Naive thymus-derived CD4-positive, alpha-beta T cell (primary cell): ENCODE results near the gene CLIP2. TPM values are rescaled to one million over a fixed set of nuclear protein-coding genes. Genes with fewer than 3 reads are reported as not detected.
"Not testable (repeated sequence)": the region's sequence is repeated elsewhere in the genome, so short reads cannot be mapped to it uniquely, and the experiment has no call there.

ENCODE experiments used
- ATAC-seq: fragments of 150-1000 bp; cut with Tn5 transposase; 2 replicates; pipeline ENCODE4 v1.10.0; 2021; ENCODE audit warnings: mild to moderate bottlenecking, moderate library complexity
- CTCF ChIA-PET: fragments of 350-600 bp; sonication (Branson Sonifier 250); formaldehyde crosslinking; loops from one replicate; lab custom pipeline; 2021; ENCODE audit warnings: antibody characterized with exemption; lab: Charles Lee
- POLR2A ChIA-PET: fragments of 350-600 bp; sonication (Branson Sonifier 250); formaldehyde crosslinking; loops from one replicate; lab custom pipeline; 2021; ENCODE audit warnings: antibody characterized with exemption, inconsistent platforms; lab: Charles Lee
- DNase-seq, 9 donors: peaks; one replicate each; pipeline versions ENCODE4 v3.0.0 to v3.0.0-alpha.2; 2020 to 2022; ENCODE audit warnings: mixed read lengths in 1 of 9
- H3K27ac ChIP-seq: one replicate; pipeline ENCODE4 v1.7.0; 2013; ENCODE audit warnings: mild to moderate bottlenecking, low read depth, low read length, moderate library complexity
- H3K27me3 ChIP-seq, 2 donors: one replicate each; pipeline ENCODE4 v1.7.0; 2013; ENCODE audit warnings: low read length in 2 of 2, mild to moderate bottlenecking in 2 of 2, moderate library complexity in 2 of 2; ENCODE audit not compliant: control insufficient read depth in 2 of 2, insufficient read depth in 2 of 2
- H3K36me3 ChIP-seq, 3 experiments: 1 replicate in 2 of 3; 2 replicates in 1 of 3; pipeline ENCODE4 v1.7.0; 2013; ENCODE audit warnings: low read length in 3 of 3, mild to moderate bottlenecking in 3 of 3, moderate library complexity in 1 of 3; ENCODE audit not compliant: insufficient read depth in 3 of 3, control insufficient read depth in 2 of 3
- H3K4me1 ChIP-seq, 2 donors: one replicate each; pipeline ENCODE4 v1.7.0; 2013; ENCODE audit warnings: low read length in 2 of 2, mild to moderate bottlenecking in 2 of 2, moderate library complexity in 1 of 2; ENCODE audit not compliant: control insufficient read depth in 2 of 2, insufficient read depth in 2 of 2
- H3K4me3 ChIP-seq: 2 replicates; pipeline ENCODE4 v1.7.0; 2013; ENCODE audit warnings: mild to moderate bottlenecking, low read length
- H3K9me3 ChIP-seq, 3 experiments: 1 replicate in 2 of 3; 2 replicates in 1 of 3; pipeline ENCODE4 v1.7.0; 2013; ENCODE audit warnings: low read length in 3 of 3; ENCODE audit not compliant: control insufficient read depth in 2 of 3
- H3K27ac Mint-ChIP-seq, 9 donors: one replicate each; pipeline ENCODE4 v1.8.0; 2020 to 2022; ENCODE audit warnings: mixed read lengths in 9 of 9, mild to moderate bottlenecking in 8 of 9, moderate library complexity in 5 of 9, inconsistent platforms in 2 of 9
- H3K27me3 Mint-ChIP-seq, 5 donors: one replicate each; pipeline ENCODE4 v1.8.0; 2021 to 2022; ENCODE audit warnings: mixed read lengths in 5 of 5, mild to moderate bottlenecking in 1 of 5
- H3K36me3 Mint-ChIP-seq, 5 donors: one replicate each; pipeline ENCODE4 v1.8.0; 2020 to 2022; ENCODE audit warnings: mixed read lengths in 5 of 5, mild to moderate bottlenecking in 3 of 5, inconsistent platforms in 1 of 5
- H3K4me1 Mint-ChIP-seq, 7 donors: one replicate each; pipeline ENCODE4 v1.8.0; 2020 to 2022; ENCODE audit warnings: mixed read lengths in 7 of 7, mild to moderate bottlenecking in 3 of 7, inconsistent platforms in 1 of 7
- H3K4me3 Mint-ChIP-seq, 10 donors: one replicate each; pipeline ENCODE4 v1.8.0; 2020 to 2022; ENCODE audit warnings: mild to moderate bottlenecking in 10 of 10, mixed read lengths in 10 of 10, moderate library complexity in 6 of 10, inconsistent platforms in 2 of 10
- H3K9me3 Mint-ChIP-seq, 11 donors: one replicate each; pipeline ENCODE4 v1.8.0; 2020 to 2022; ENCODE audit warnings: mixed read lengths in 11 of 11, mild to moderate bottlenecking in 4 of 11, inconsistent platforms in 1 of 11, moderate library complexity in 1 of 11
- intact Hi-C, 2 donors: fragments of 100-400 bp; cut with micrococcal nuclease; formaldehyde crosslinking; loops; one replicate each; pipeline ENCODE4 v1.15.1; 2023
- polyA plus RNA-seq, 2 donors: library from polyadenylated mRNA; unstranded; fragments of 300-500 nt; fragmentation: Illumina TruSeq; gene quantifications; one replicate each; pipeline ENCODE4 v1.2.3, GENCODE V29; 2021
- total RNA-seq, 6 experiments: library from RNA in 5 of 6; stranded (reverse) in 5 of 6; gene quantifications; 1 replicate in 5 of 6; 2 replicates in 1 of 6; pipeline ENCODE4 v1.2.3 and lab custom pipeline; 2021 to 2026

CLIP2 gene
- total and polyA plus RNA-seq, 7 experiments from 2014 or later: 0.02 to 11.4 (median 2.9) TPM

DNA sequence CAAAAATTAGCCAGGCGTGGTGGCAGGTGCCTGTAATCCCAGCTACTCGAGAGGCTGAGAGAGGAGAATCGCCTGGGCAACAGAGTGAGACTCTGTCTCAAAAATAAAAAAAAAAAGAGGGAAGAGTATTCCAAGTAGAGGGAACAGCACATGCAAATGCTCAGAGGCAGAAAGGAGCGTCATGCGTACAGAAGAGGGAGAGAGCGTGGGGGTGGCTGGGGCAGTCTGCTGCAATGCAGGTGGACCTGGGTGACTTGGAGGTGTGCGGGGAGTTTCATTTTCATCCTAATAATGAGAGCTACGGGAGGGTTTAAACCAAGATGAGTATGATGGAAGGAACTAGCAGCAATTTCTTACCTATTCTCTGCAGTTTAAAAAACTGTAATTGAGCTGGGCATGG lies 28.8 kb downstream of the CLIP2 start:
- DNase-seq (no peak), ATAC-seq (no peak)
- intact Hi-C loops: no loop called here
- Histone ChIP-seq H3K36me3 (no peaks in the 10 kb centered on the region), H3K9me3 (no peaks in the 10 kb centered on the region), H3K4me3 (no peak overlapping the region), H3K27ac (no peak overlapping the region), H3K27me3 (no peaks in the 10 kb centered on the region), H3K4me1 (no peaks in the 10 kb centered on the region)
- H3K27ac Mint-ChIP-seq: no peak overlapping the region
- peaks cover 0 to 5% (median 0%) of the 10 kb centered on the region in 7 donors for H3K4me1 Mint-ChIP-seq
- no peaks in the 10 kb centered on the region for H3K27me3 Mint-ChIP-seq
- H3K9me3 Mint-ChIP-seq: no peaks in the 10 kb centered on the region
- no peaks in the 10 kb centered on the region for H3K36me3 Mint-ChIP-seq
- POLR2A ChIA-PET: no interaction called here
- CTCF ChIA-PET: interaction anchor here (0.6 kb wide), 1 partner anchor 411 kb away, joined by 3 read pairs; no protein-coding TSS in a partner anchor
- no peak overlapping the region for H3K4me3 Mint-ChIP-seq

DNA sequence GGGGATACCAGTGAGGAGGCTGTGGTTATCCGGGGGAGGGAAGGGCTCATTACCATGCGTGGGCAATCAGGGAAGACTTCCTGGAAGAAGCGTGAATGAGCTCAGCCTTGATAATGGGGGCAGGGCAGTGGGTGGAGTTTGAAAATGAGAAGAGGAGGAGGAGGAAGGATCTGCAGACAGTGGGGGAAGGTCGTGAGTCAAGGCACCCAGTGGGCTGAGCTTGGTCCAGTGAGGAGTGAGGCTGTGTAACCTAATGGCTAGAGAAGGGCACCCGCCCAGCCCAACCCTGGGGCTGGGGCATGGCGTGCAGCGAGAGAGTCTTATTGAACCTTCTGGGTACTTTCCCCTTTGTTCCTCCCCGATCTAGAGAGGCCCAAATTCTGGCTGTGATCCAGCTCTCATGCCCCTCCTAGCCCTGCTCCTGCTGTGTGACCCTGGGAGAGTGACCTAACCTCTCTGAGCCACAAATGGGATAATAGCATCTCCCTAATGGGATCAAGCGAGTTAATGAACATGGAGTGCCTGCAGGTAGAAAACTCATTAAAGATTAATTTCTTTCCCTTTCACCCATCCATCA lies 31.5 kb downstream of the CLIP2 start:
- no peaks in the 10 kb centered on the region for H3K9me3 Mint-ChIP-seq
- no peak for DNase-seq
- no peaks in the 10 kb centered on the region for H3K27me3 ChIP-seq
- H3K27me3 Mint-ChIP-seq: no peaks in the 10 kb centered on the region
- no peak overlapping the region for H3K4me3 ChIP-seq
- H3K4me1 ChIP-seq: no peaks in the 10 kb centered on the region
- no peak overlapping the region for H3K4me3 Mint-ChIP-seq
- H3K4me1 Mint-ChIP-seq: peaks cover 0 to 5% (median 0%) of the 10 kb centered on the region in 7 donors
- intact Hi-C loops: no loop called here
- ChIA-PET CTCF (no interaction called here), POLR2A (interaction anchor here (0.6 kb wide), 1 partner anchor 365 kb away, joined by 5 read pairs; no protein-coding TSS in a partner anchor)
- H3K9me3 ChIP-seq: no peaks in the 10 kb centered on the region
- no peaks in the 10 kb centered on the region for H3K36me3 ChIP-seq
- no peak for ATAC-seq
- no peaks in the 10 kb centered on the region for H3K36me3 Mint-ChIP-seq
- no peak overlapping the region for H3K27ac Mint-ChIP-seq
- H3K27ac ChIP-seq: no peak overlapping the region

- H3K4me1 Mint-ChIP-seq, H3K36me3 Mint-ChIP-seq, H3K27ac Mint-ChIP-seq, intact Hi-C loops, H3K9me3 ChIP-seq, H3K27me3 Mint-ChIP-seq, H3K27me3 ChIP-seq, H3K4me1 ChIP-seq, H3K4me3 ChIP-seq, CTCF ChIA-PET, H3K27ac ChIP-seq, DNase-seq, H3K9me3 Mint-ChIP-seq, H3K36me3 ChIP-seq, POLR2A ChIA-PET, ATAC-seq, H3K4me3 Mint-ChIP-seq: not testable (repeated sequence)
Measured at GRCh38 chr7:74322892-74323291, 33.7 kb downstream of the CLIP2 start.

DNA sequence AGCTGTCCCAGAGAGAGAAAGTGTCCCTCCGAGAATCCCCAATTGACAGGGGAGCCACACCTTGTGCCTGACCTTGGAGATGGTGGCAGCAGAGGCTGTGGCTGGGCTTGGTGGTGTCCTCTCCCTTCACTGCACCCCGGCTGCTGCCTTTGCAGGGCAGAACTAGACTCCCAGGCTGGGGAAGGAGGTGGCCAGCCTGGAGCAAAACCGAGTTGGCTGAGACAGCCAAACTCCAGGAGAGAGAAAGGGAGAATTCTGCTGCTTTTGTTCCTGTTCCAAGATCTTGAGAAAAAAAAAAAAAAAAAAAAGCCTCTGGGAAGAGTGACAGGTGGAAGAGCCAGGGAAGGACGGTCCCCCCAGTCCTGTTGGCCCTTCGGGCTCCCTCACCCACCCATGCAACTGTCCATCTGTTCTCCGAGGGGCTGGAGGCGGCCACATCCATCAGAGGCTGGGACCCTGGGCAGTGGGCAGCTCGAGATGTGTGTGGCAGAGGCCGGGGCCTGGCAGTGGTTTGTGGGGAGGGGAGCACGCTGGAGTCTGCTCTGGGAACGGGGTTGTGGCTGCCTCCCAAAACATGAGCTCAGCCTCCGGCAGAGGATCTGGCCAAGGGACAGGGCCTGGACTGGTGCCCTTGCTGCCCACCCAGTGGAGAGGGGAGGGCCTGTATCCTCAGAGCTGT lies 35.5 kb downstream of the CLIP2 start:
- Mint-ChIP-seq H3K4me1 (peaks cover 0 to 3% (median 0%) of the 10 kb centered on the region in 7 donors), H3K27ac (no peak overlapping the region), H3K4me3 (no peak overlapping the region), H3K27me3 (no peaks in the 10 kb centered on the region), H3K36me3 (no peaks in the 10 kb centered on the region), H3K9me3 (no peaks in the 10 kb centered on the region)
- POLR2A ChIA-PET: no interaction called here
- H3K27ac ChIP-seq: no peak overlapping the region
- DNase-seq (no peak), ATAC-seq (no peak)
- H3K4me3 ChIP-seq: no peak overlapping the region
- intact Hi-C loops: no loop called here
- CTCF ChIA-PET: interaction anchor here (0.6 kb wide), 1 partner anchor 895 kb away, joined by 3 read pairs; no protein-coding TSS in a partner anchor
- no peaks in the 10 kb centered on the region for H3K27me3 ChIP-seq
- H3K36me3 ChIP-seq: no peaks in the 10 kb centered on the region
- H3K9me3 ChIP-seq: no peaks in the 10 kb centered on the region
- H3K4me1 ChIP-seq: no peaks in the 10 kb centered on the region

DNA sequence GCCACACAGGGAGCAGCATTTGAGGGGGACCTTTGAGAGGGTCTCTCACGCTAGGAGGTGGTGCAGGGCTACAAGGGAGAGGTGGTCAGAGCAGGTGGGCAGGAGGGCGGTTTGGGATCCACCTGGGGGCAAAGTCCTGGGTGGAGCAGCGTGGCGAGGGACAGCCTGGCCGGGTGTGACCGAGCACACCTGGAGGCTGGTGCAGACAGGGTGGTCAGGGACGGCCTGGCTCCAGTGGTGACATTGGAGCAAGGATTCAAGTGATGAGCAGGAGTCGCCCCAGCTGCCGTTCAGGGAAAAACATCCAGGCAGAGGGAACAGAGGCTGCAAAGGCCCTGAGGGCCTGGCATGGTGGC lies 36.0 kb downstream of the CLIP2 start:
- ChIA-PET POLR2A (no interaction called here), CTCF (no interaction called here)
- Histone ChIP-seq H3K36me3 (no peaks in the 10 kb centered on the region), H3K4me3 (no peak overlapping the region), H3K4me1 (no peaks in the 10 kb centered on the region), H3K27ac (no peak overlapping the region), H3K9me3 (no peaks in the 10 kb centered on the region), H3K27me3 (no peaks in the 10 kb centered on the region)
- H3K9me3 Mint-ChIP-seq: no peaks in the 10 kb centered on the region
- H3K4me3 Mint-ChIP-seq: no peak overlapping the region
- peaks cover 0 to 2% (median 0%) of the 10 kb centered on the region in 7 donors for H3K4me1 Mint-ChIP-seq
- ATAC-seq (no peak), DNase-seq (no peak)
- H3K27ac Mint-ChIP-seq: no peak overlapping the region
- H3K27me3 Mint-ChIP-seq: no peaks in the 10 kb centered on the region
- intact Hi-C loops: no loop called here
- no peaks in the 10 kb centered on the region for H3K36me3 Mint-ChIP-seq

DNA sequence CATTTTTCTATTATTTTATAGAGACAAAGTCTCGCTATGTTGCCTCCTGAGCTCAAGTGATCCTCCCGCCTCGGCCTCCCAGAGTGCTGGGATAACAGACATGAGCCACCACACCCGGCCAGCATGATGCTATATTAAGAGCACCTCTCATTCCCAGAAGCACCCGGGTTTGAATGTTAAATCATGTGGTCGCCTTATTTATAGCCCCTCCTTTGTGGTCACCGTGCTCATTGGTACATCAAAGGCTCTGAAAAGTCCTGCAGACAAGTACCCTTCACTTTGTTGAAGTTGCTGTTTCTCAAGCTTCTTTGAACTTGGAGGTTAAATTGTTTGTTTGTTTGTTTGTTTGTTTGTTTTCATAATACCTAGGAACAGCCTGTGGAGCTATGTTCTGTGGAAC lies 40.0 kb downstream of the CLIP2 start:
- peak overlapping the region in 1 of 9 donors; percentile 13 for H3K27ac Mint-ChIP-seq
- ChIA-PET POLR2A (no interaction called here), CTCF (no interaction called here)
- H3K4me1 ChIP-seq: no peaks in the 10 kb centered on the region
- no peaks in the 10 kb centered on the region for H3K36me3 ChIP-seq
- no peak overlapping the region for H3K27ac ChIP-seq
- no peaks in the 10 kb centered on the region for H3K27me3 ChIP-seq
- no peak overlapping the region for H3K4me3 ChIP-seq
- H3K27me3 Mint-ChIP-seq: no peaks in the 10 kb centered on the region
- H3K4me1 Mint-ChIP-seq: no peaks in the 10 kb centered on the region
- no peak for DNase-seq
- no peaks in the 10 kb centered on the region for H3K9me3 ChIP-seq
- no peaks in the 10 kb centered on the region for H3K36me3 Mint-ChIP-seq
- H3K4me3 Mint-ChIP-seq: no peak overlapping the region
- intact Hi-C loops: no loop called here
- no peak for ATAC-seq
- no peaks in the 10 kb centered on the region for H3K9me3 Mint-ChIP-seq
